OCI-LY3 (cell line): Measurements from ENCODE around the gene HOXC11.

Source experiments
- H2AFZ ChIP-seq: fragments of 200-600, 300-600 bp; shearing (Covaris generic); 2 replicates; pipeline ENCODE4 v1.6.0; 2014; ENCODE audit warnings: antibody characterized with exemption, low read depth, low read length
- H3K27ac ChIP-seq: fragments of 200-600, 300-600 bp; sonication (generic); 2 replicates; pipeline ENCODE4 v1.5.1; 2014; ENCODE audit warnings: mild to moderate bottlenecking, low read length, moderate library complexity, mixed read lengths
- H3K27me3 ChIP-seq: fragments of 200-600, 300-600 bp; sonication (generic); 2 replicates; pipeline ENCODE4 v1.6.1; 2014; ENCODE audit warnings: low read depth, low read length, mixed read lengths
- H3K36me3 ChIP-seq: fragments of 200-600, 300-600 bp; sonication (generic); replicated peaks from 2 replicates; pipeline ENCODE3; 2014; ENCODE audit warnings: low read depth, low read length, mixed read lengths
- H3K4me1 ChIP-seq: fragments of 300-600, 200-600 bp; sonication (generic); 2 replicates; pipeline ENCODE4 v1.6.1; 2014; ENCODE audit warnings: low read length, mixed read lengths
- H3K4me2 ChIP-seq: fragments of 200-600, 300-600 bp; sonication (generic); 2 replicates; pipeline ENCODE4 v1.6.1; 2014; ENCODE audit warnings: low read length, mixed read lengths
- H3K4me3 ChIP-seq: fragments of 300-600, 200-600 bp; sonication (generic); 2 replicates; pipeline ENCODE4 v1.5.1; 2014; ENCODE audit warnings: antibody characterized with exemption, mild to moderate bottlenecking, low read length, moderate library complexity
- H3K79me2 ChIP-seq: fragments of 300-600, 200-600 bp; shearing (Covaris generic); 2 replicates; pipeline ENCODE4 v1.6.1; 2014; ENCODE audit warnings: mild to moderate bottlenecking, low read length, mixed read lengths
- H3K9ac ChIP-seq: fragments of 300-600, 200-600 bp; shearing (Covaris generic); 2 replicates; pipeline ENCODE4 v1.6.0; 2014; ENCODE audit warnings: mild to moderate bottlenecking, low read length, moderate library complexity
- H3K9me3 ChIP-seq: fragments of 200-600, 300-600 bp; shearing (Covaris generic); 2 replicates; pipeline ENCODE4 v1.6.1; 2014; ENCODE audit warnings: low read length, mixed read lengths; ENCODE audit not compliant: insufficient read depth
- H4K20me1 ChIP-seq: fragments of 200-600, 300-600 bp; sonication (generic); 2 replicates; pipeline ENCODE4 v1.6.1; 2016; ENCODE audit warnings: low read length, mixed read lengths; ENCODE audit not compliant: insufficient read depth
- EZH2phosphoT487 ChIP-seq: fragments of 200-600 bp; shearing (Covaris generic); IDR thresholded peaks from 2 replicates; pipeline ENCODE4 v1.6.1; 2018; ENCODE audit warnings: antibody characterized with exemption, mixed run types, low read depth
- TF ChIP-seq, protein P1 (sequence below): fragments of 200-600, 300-600 bp; sonication (generic); IDR thresholded peaks from 2 replicates; pipeline ENCODE4 v1.5.1; 2014; ENCODE audit warnings: antibody characterized with exemption, low read length, low read depth

The HOXC11 gene

DNA sequence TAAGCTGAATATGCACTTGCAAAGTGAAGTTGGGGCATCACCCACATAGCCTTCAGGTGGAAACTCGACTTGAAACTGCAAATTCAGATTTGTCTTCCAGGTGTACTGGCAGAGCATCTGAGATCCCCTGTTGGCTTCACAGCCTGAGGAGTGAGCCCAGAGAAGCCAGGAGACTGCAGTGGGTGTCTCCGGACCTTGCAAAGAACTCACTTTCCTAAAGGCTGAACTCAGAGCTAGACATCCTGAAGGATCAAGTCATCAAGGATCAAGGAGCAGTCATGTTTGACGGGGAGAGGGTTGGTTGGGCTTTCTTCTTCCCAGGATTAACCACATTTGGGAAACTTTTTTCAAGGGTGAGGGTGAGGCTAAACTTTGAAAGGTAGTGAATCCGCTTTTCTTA is 43.4 kb upstream of the HOXC11 start:
- H3K27ac ChIP-seq: no peak overlapping the region

DNA sequence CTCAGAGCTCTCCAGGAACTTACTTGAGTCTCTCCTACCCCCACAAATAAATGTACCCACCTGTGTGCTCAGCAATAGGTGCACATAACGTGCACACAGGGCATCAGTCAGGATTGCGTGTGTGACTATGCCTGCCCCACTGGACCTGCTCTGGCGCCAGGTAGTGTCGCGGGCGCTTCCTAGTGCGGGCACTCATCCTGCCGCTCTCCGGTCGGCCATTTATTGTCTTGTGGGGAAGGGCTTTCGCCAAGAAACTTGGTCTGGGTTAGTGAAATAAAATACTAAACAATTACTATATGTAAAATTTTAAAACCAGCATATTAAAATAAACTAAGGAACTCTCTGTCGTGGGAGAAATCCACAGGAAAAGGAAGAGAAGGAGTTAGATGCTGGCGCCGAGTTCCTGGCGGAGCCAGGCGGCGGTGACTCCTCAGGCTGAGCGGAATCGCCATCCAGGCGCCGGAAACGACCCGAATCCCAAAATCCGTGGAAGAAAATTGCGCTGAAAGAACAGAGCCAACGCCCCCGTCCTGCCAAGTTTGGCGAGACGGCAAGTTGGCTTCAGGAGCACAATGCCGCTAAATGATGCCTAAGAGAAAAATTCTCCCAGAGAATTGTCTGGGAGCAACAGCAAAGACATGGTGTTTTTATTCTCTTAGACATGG is 42.2 kb upstream of the HOXC11 start:
- Histone ChIP-seq H3K27me3 (peaks cover 38% of the 10 kb centered on the region), H3K79me2 (no peaks in the 10 kb centered on the region), H3K36me3 (no peaks in the 10 kb centered on the region), H2AFZ (no peak overlapping the region), H3K4me3 (no peak overlapping the region), H3K27ac (no peak overlapping the region), H3K9ac (no peak overlapping the region), H3K4me1 (no peaks in the 10 kb centered on the region), H4K20me1 (no peaks in the 10 kb centered on the region), H3K4me2 (no peak overlapping the region), H3K9me3 (no peaks in the 10 kb centered on the region)
- TF ChIP-seq, protein P1, sequence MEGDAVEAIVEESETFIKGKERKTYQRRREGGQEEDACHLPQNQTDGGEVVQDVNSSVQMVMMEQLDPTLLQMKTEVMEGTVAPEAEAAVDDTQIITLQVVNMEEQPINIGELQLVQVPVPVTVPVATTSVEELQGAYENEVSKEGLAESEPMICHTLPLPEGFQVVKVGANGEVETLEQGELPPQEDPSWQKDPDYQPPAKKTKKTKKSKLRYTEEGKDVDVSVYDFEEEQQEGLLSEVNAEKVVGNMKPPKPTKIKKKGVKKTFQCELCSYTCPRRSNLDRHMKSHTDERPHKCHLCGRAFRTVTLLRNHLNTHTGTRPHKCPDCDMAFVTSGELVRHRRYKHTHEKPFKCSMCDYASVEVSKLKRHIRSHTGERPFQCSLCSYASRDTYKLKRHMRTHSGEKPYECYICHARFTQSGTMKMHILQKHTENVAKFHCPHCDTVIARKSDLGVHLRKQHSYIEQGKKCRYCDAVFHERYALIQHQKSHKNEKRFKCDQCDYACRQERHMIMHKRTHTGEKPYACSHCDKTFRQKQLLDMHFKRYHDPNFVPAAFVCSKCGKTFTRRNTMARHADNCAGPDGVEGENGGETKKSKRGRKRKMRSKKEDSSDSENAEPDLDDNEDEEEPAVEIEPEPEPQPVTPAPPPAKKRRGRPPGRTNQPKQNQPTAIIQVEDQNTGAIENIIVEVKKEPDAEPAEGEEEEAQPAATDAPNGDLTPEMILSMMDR: no peak
- TF ChIP-seq EZH2phosphoT487: no peak

More for the DNA sequence above, 43.4 kb upstream of the HOXC11 start:
- H3K4me1 ChIP-seq: no peaks in the 10 kb centered on the region
- H3K4me3 ChIP-seq: no peak overlapping the region
- no peak for TF ChIP-seq EZH2phosphoT487
- TF ChIP-seq, protein P1: no peak
- no peaks in the 10 kb centered on the region for H3K9me3 ChIP-seq
- no peaks in the 10 kb centered on the region for H3K79me2 ChIP-seq
- no peaks in the 10 kb centered on the region for H4K20me1 ChIP-seq
- H3K9ac ChIP-seq: no peak overlapping the region
- no peak overlapping the region for H2AFZ ChIP-seq
- no peak overlapping the region for H3K4me2 ChIP-seq
- H3K27me3 ChIP-seq: peaks cover 49% of the 10 kb centered on the region
- no peaks in the 10 kb centered on the region for H3K36me3 ChIP-seq

DNA sequence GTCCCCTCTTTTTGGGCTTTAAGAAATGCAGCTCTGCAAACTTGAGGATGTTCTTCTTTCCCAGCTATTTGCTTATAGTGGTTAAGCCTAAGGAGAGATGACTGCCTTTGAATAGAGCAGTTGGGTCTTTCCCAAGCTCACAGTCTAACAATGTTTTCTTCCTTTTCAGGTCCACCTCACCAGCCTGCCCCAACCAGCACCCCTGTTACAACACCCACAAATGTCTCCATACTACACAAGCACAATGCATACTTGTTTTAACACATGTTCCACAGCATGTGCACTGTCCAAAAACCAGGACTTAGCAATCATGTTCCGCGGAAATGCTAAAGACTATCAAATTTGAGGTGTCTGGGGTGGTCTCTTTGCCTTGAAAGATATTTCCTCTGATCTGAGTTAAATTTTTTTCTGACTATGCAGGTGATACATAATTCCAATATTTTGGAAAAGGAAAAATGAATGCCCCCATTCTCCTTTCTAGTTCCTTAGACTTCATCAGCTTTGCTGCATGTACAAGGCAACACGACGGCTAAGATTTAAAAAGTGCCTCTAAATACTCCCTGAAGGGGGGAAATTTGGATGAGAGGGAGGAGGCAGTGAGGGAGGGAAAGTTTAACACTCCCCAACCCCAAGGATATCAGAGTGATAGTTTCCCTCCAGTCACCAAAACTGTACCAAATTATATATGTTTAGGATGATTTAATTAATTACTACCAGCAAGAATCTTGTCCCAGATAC is 40.9 kb upstream of the HOXC11 start:
- no peak overlapping the region for H3K4me2 ChIP-seq
- no peak overlapping the region for H2AFZ ChIP-seq
- no peaks in the 10 kb centered on the region for H3K79me2 ChIP-seq
- no peaks in the 10 kb centered on the region for H3K9me3 ChIP-seq
- H3K27ac ChIP-seq: no peak overlapping the region
- TF ChIP-seq, protein P1: no peak
- no peak for TF ChIP-seq EZH2phosphoT487
- no peaks in the 10 kb centered on the region for H3K4me1 ChIP-seq
- peaks cover 27% of the 10 kb centered on the region for H3K27me3 ChIP-seq
- H3K4me3 ChIP-seq: no peak overlapping the region
- no peaks in the 10 kb centered on the region for H4K20me1 ChIP-seq
- no peak overlapping the region for H3K9ac ChIP-seq
- H3K36me3 ChIP-seq: no peaks in the 10 kb centered on the region

DNA sequence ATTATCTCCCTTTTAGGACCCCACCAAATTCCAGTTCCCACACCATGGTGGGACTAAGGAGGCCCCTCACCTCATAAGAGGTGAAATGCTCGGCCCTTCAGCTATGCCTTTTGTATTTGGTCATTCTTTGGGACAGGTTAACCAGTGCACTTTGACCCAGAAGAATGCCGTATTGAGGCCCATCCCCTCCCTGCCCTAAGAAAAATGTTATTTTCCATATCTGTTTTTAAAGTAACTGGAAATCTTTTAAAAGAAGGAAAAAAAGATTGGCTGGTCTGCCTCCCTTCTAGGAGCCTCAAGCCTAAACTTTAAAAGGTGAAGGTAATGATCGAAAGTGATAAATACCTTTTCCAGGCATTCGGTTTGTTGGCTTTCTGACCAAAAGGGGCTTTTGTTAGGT is 40.0 kb upstream of the HOXC11 start:
- no peaks in the 10 kb centered on the region for H3K9me3 ChIP-seq
- no peak overlapping the region for H2AFZ ChIP-seq
- peaks cover 27% of the 10 kb centered on the region for H3K27me3 ChIP-seq
- no peaks in the 10 kb centered on the region for H4K20me1 ChIP-seq
- no peak overlapping the region for H3K4me3 ChIP-seq
- no peaks in the 10 kb centered on the region for H3K4me1 ChIP-seq
- no peak overlapping the region for H3K27ac ChIP-seq
- TF ChIP-seq, protein P1: no peak
- no peak for TF ChIP-seq EZH2phosphoT487
- H3K36me3 ChIP-seq: no peaks in the 10 kb centered on the region
- H3K79me2 ChIP-seq: no peaks in the 10 kb centered on the region
- H3K9ac ChIP-seq: no peak overlapping the region
- no peak overlapping the region for H3K4me2 ChIP-seq
